Endothelial cell of umbilical vein (primary cell): Measurements from ENCODE around the gene EML6. TPM values are rescaled to one million over a fixed set of nuclear protein-coding genes. Genes with fewer than 3 reads are reported as not detected.

Experiments
- BruUV-seq: library from RNA; stranded (reverse); fragments of 400-500 nt; replicated peaks from 2 replicates; lab custom pipeline; 2021; lab: Mats Ljungman, UMichigan
- CTCF ChIA-PET: fragments of 300-600, 350-600 bp; sonication (Branson Sonifier 250); formaldehyde crosslinking; loops from one replicate; lab custom pipeline; 2021; ENCODE audit warnings: antibody characterized with exemption, inconsistent platforms; lab: Charles Lee
- POLR2A ChIA-PET: fragments of 300-600, 350-600 bp; sonication (Branson Sonifier 250); formaldehyde crosslinking; loops from one replicate; lab custom pipeline; 2021; ENCODE audit warnings: antibody characterized with exemption, inconsistent platforms; lab: Charles Lee
- DNase-seq: peaks from one replicate; pipeline ENCODE4 v3.0.0-alpha.2; 2011; ENCODE audit warnings: low read depth, low spot score
- FAIRE-seq: peaks from 2 replicates; lab custom pipeline; 2011; peaks lifted over from hg19 to GRCh38; lab: Jason Lieb, UNC
- H2AFZ ChIP-seq: 2 replicates; pipeline ENCODE4 v1.6.0; 2012; ENCODE audit warnings: low read depth, low read length, control low read depth, inconsistent platforms
- H3K27ac ChIP-seq: 2 replicates; pipeline ENCODE4 v1.5.1; 2011; ENCODE audit warnings: low read depth, mild to moderate bottlenecking, control low read depth, low read length, moderate library complexity; ENCODE audit not compliant: insufficient read depth
- H3K27me3 ChIP-seq, 2 experiments: 2 replicates each; pipeline versions ENCODE4 v1.6.0 to v1.6.1; 2011; ENCODE audit warnings: low read length in 2 of 2, mixed read lengths in 1 of 2; ENCODE audit not compliant: control insufficient read depth in 2 of 2, insufficient read depth in 2 of 2
- H3K36me3 ChIP-seq, 2 experiments: 2 replicates in 1 of 2; 3 replicates in 1 of 2; pipeline ENCODE4 v1.5.1; 2011; ENCODE audit warnings: low read length in 2 of 2, mild to moderate bottlenecking in 1 of 2, moderate library complexity in 1 of 2; ENCODE audit not compliant: control insufficient read depth in 2 of 2, insufficient read depth in 2 of 2; ENCODE audit errors: extremely low read depth in 1 of 2
- H3K4me1 ChIP-seq: 3 replicates; pipeline ENCODE4 v1.5.1; 2011; ENCODE audit warnings: mild to moderate bottlenecking, low read length; ENCODE audit not compliant: control insufficient read depth, insufficient read depth; ENCODE audit errors: extremely low read depth
- H3K4me2 ChIP-seq: 2 replicates; pipeline ENCODE4 v1.6.1; 2011; ENCODE audit warnings: low read length, control low read depth, mixed read lengths; ENCODE audit not compliant: insufficient read depth
- H3K4me3 ChIP-seq, 3 experiments: fragments of 200-600 bp in 1 of 3; sonication (generic), shearing (Covaris generic) in 1 of 3; replicated peaks in 1 of 3; 2 replicates each; pipeline ENCODE4 v1.5.1; 2011 to 2016; ENCODE audit warnings: control low read depth in 3 of 3, low read length in 3 of 3, mild to moderate bottlenecking in 2 of 3, inconsistent platforms in 1 of 3, low read depth in 1 of 3, moderate library complexity in 1 of 3; ENCODE audit not compliant: insufficient read depth in 1 of 3
- H3K79me2 ChIP-seq: 2 replicates; pipeline ENCODE4 v1.6.0; 2012; ENCODE audit warnings: low read length, inconsistent platforms; ENCODE audit not compliant: control insufficient read depth, insufficient read depth
- H3K9ac ChIP-seq: replicated peaks from 2 replicates; pipeline ENCODE3; 2011; ENCODE audit warnings: low read length, control low read depth; ENCODE audit not compliant: insufficient read depth; ENCODE audit errors: extremely low read depth
- H3K9me1 ChIP-seq: replicated peaks from 3 replicates; pipeline ENCODE4 v1.6.0; 2011; ENCODE audit warnings: mild to moderate bottlenecking, low read length; ENCODE audit not compliant: control insufficient read depth, insufficient read depth; ENCODE audit errors: extremely low read depth
- H3K9me3 ChIP-seq: replicated peaks from 2 replicates; pipeline ENCODE4 v1.5.1; 2012; ENCODE audit warnings: low read length, inconsistent platforms; ENCODE audit not compliant: control insufficient read depth, insufficient read depth
- H4K20me1 ChIP-seq: replicated peaks from 2 replicates; pipeline ENCODE3; 2011; ENCODE audit warnings: mild to moderate bottlenecking, low read length; ENCODE audit not compliant: control insufficient read depth, insufficient read depth; ENCODE audit errors: extremely low read depth
- EZH2 ChIP-seq: IDR thresholded peaks from 2 replicates; pipeline ENCODE4 v1.6.1; 2012; ENCODE audit warnings: borderline replicate concordance, low read depth, mild to moderate bottlenecking, moderate library complexity, low read length, inconsistent platforms; ENCODE audit not compliant: severe bottlenecking
- FOS ChIP-seq: IDR thresholded peaks from 2 replicates; pipeline ENCODE4 v1.6.1; 2011; ENCODE audit warnings: mild to moderate bottlenecking, low read length, moderate library complexity, borderline replicate concordance; ENCODE audit not compliant: insufficient read depth
- GATA2 ChIP-seq: IDR thresholded peaks from 2 replicates; pipeline ENCODE4 v1.7.0; 2011; ENCODE audit warnings: low read depth, mild to moderate bottlenecking, moderate library complexity, mixed read lengths, low read length; ENCODE audit not compliant: insufficient read length, insufficient read depth
- JUN ChIP-seq: IDR thresholded peaks from 2 replicates; pipeline ENCODE4 v1.6.1; 2011; ENCODE audit warnings: borderline replicate concordance, low read depth; ENCODE audit not compliant: insufficient read length, insufficient read depth
- MYC ChIP-seq: IDR thresholded peaks from one replicate; pipeline ENCODE4 v1.6.1; 2011; ENCODE audit warnings: mild to moderate bottlenecking, low read depth, low read length
- POLR2A ChIP-seq: IDR thresholded peaks from 2 replicates; pipeline ENCODE4 v1.6.1; 2012; ENCODE audit warnings: low read depth, mild to moderate bottlenecking, control low read depth, low read length
- POLR2AphosphoS5 ChIP-seq: IDR thresholded peaks from 2 replicates; pipeline ENCODE4 v1.6.1; 2012; ENCODE audit warnings: low read depth, mild to moderate bottlenecking, control low read depth, low read length, moderate library complexity; ENCODE audit not compliant: insufficient read depth
- dilution Hi-C: fragments of 300-500 bp; cut with MboI; formaldehyde crosslinking; loops from one replicate; pipeline ENCODE4 v1.15.0; 2019; ENCODE audit warnings: low sequenced_read_pairs; ENCODE audit not compliant: extremely low pct_ligation_motif_present
- intact Hi-C: fragments of 100-400 bp; cut with micrococcal nuclease; formaldehyde crosslinking; loops from one replicate; pipeline ENCODE4 v1.10.0; 2022
- polyA plus RNA-seq, 4 experiments: library from polyadenylated mRNA; depleted of rRNA in 3 of 4; stranded (reverse) in 3 of 4; unstranded in 1 of 4; fragments of >200 nt; gene quantifications; 2 replicates each; pipeline versions ENCODE4 v1.2.1 to v1.2.3, GENCODE V29; 2011 to 2012; ENCODE audit warnings: missing spikeins in 1 of 4
- total RNA-seq: library from RNA; stranded (reverse); gene quantifications from 2 replicates; pipeline ENCODE4 v1.2.3, GENCODE V29; 2021
- TF ChIP-seq, protein P1 (sequence below): IDR thresholded peaks from 2 replicates; pipeline ENCODE4 v1.6.1; 2011; ENCODE audit not compliant: insufficient read depth, insufficient read length
- TF ChIP-seq, protein P2 (sequence below), 2 donors: IDR thresholded peaks; 1 replicate in 1 of 2; 2 replicates in 1 of 2; pipeline ENCODE4 v1.5.1; 2011; ENCODE audit warnings: low read length in 2 of 2, mild to moderate bottlenecking in 2 of 2, moderate library complexity in 2 of 2, control low read depth in 1 of 2, inconsistent platforms in 1 of 2, low read depth in 1 of 2; ENCODE audit not compliant: insufficient read depth in 1 of 2; ENCODE audit errors: extremely low read depth in 1 of 2

EML6 gene
- total and polyA plus RNA-seq, 2 donors (not counting 3 experiments of a cell fraction or from before 2014, with no cell fraction given), result 0.79 to 2.1 TPM

DNA sequence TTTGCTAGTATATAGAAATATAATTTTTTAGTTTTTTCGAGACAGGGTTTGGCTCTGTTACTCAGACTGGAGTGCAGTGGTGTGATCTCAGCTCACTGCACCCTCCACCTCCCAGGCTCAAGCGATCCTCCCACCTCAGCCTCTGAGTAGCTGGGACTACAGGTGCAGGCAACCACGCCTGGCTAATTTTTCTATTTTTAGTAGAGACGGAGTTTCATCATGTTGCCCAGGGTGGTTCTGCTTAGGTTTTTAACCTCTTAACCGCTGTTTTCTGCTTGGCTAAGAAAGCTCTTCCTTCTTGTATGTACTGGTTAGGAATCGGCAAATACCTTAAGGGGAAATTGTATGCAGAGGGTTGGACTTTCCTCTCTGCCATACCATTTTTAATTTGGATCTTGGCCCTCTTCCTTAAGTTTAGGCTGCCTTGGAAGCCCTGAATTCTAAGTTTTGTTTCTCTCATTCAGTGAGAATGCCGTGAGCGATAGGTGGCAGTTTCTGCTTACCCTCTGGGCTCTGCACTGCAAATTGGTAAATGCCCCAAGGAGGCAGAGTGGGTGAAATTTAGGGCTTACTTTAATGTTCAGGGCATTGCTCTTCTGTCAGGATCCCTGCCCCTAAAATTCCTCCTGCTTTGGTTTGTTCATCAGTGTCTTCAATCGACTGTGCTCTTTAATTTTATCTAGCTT is 32.3 kb downstream of the EML6 start:
- no peaks in the 10 kb centered on the region for H3K79me2 ChIP-seq
- H3K4me1 ChIP-seq, result no peaks in the 10 kb centered on the region
- DNase-seq (no peak), FAIRE-seq (no peak)
- H3K4me2 ChIP-seq, result no peak overlapping the region
- POLR2A ChIA-PET, result no interaction called here
- no peak overlapping the region for H3K27ac ChIP-seq
- no peaks in the 10 kb centered on the region for H4K20me1 ChIP-seq
- intact Hi-C loops, result no loop called here
- no peaks in the 10 kb centered on the region for H3K9me3 ChIP-seq
- H3K9me1 ChIP-seq, result no peaks in the 10 kb centered on the region
- no TSS peak for BruUV-seq
- no peaks in the 10 kb centered on the region for H3K36me3 ChIP-seq
- H3K4me3 ChIP-seq, result no peak overlapping the region
- TF ChIP-seq MYC, result no peak
- no peak for TF ChIP-seq EZH2
- TF ChIP-seq POLR2AphosphoS5, result no peak
- no peak for TF ChIP-seq GATA2
- no peak for TF ChIP-seq FOS
- TF ChIP-seq POLR2A, result no peak
- TF ChIP-seq, protein P1, sequence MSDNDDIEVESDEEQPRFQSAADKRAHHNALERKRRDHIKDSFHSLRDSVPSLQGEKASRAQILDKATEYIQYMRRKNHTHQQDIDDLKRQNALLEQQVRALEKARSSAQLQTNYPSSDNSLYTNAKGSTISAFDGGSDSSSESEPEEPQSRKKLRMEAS, result no peak
- TF ChIP-seq JUN, result no peak
- TF ChIP-seq, protein P2, sequence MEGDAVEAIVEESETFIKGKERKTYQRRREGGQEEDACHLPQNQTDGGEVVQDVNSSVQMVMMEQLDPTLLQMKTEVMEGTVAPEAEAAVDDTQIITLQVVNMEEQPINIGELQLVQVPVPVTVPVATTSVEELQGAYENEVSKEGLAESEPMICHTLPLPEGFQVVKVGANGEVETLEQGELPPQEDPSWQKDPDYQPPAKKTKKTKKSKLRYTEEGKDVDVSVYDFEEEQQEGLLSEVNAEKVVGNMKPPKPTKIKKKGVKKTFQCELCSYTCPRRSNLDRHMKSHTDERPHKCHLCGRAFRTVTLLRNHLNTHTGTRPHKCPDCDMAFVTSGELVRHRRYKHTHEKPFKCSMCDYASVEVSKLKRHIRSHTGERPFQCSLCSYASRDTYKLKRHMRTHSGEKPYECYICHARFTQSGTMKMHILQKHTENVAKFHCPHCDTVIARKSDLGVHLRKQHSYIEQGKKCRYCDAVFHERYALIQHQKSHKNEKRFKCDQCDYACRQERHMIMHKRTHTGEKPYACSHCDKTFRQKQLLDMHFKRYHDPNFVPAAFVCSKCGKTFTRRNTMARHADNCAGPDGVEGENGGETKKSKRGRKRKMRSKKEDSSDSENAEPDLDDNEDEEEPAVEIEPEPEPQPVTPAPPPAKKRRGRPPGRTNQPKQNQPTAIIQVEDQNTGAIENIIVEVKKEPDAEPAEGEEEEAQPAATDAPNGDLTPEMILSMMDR (IDR thresholded peaks at IDR 0.05; ENCODE audit: extremely low read depth in 1 of 2, insufficient read depth in 1 of 2, low read depth in 1 of 2, low read length in 2 of 2), result no peak
- CTCF ChIA-PET, result interaction anchor here (0.6 kb wide), 1 partner anchor 106 kb away, joined by 3 read pairs; no protein-coding TSS in a partner anchor
- no peaks in the 10 kb centered on the region for H3K27me3 ChIP-seq
- H2AFZ ChIP-seq, result no peak overlapping the region
- dilution Hi-C loops, result no loop called here
- H3K9ac ChIP-seq, result no peak overlapping the region
